PC-9 (cell line): Measurements from ENCODE around the gene CTSF. TPM values are rescaled to one million over a fixed set of nuclear protein-coding genes. Genes with fewer than 3 reads are reported as not detected.

Experiments
- BruUV-seq: library from RNA; stranded (reverse); fragments of 400-500 nt; replicated peaks from 2 replicates; lab custom pipeline; 2021; lab: Mats Ljungman, UMichigan
- CTCF ChIA-PET: fragments of 300-600 bp; sonication (Branson Sonifier 250); formaldehyde crosslinking; loops from one replicate; lab custom pipeline; 2022; ENCODE audit warnings: antibody characterized with exemption; lab: Charles Lee
- POLR2A ChIA-PET: fragments of 300-600 bp; sonication (Branson Sonifier 250); formaldehyde crosslinking; loops from one replicate; lab custom pipeline; 2022; ENCODE audit warnings: antibody characterized with exemption; ENCODE audit not compliant: unreplicated experiment; lab: Charles Lee
- DNase-seq, 2 experiments: peaks; one replicate each; pipeline versions ENCODE4 v3.0.0 to v3.0.0-alpha.2; 2015 to 2022; ENCODE audit warnings: mixed read lengths in 1 of 2
- H2AFZ ChIP-seq: fragments of 200-600 bp; sonication (generic); 2 replicates; pipeline ENCODE4 v1.8.1; 2017; ENCODE audit warnings: antibody characterized with exemption
- H3F3A ChIP-seq: fragments of 200-600 bp; sonication (generic); 2 replicates; pipeline ENCODE4 v1.8.1; 2017; ENCODE audit warnings: antibody characterized with exemption, mild to moderate bottlenecking, low read depth; ENCODE audit not compliant: insufficient read depth
- H3K27ac ChIP-seq: fragments of 200-600 bp; sonication (generic); 2 replicates; pipeline ENCODE4 v1.6.1; 2016; ENCODE audit warnings: mixed run types
- H3K27me3 ChIP-seq: fragments of 200-600 bp; sonication (generic); 2 replicates; pipeline ENCODE4 v1.6.1; 2016; ENCODE audit warnings: low read depth, mixed run types; ENCODE audit not compliant: insufficient read depth
- H3K36me3 ChIP-seq: fragments of 200-600 bp; sonication (generic); 2 replicates; pipeline ENCODE4 v1.6.1; 2016; ENCODE audit warnings: low read depth, mixed run types
- H3K4me1 ChIP-seq: fragments of 200-600 bp; sonication (generic); replicated peaks from 2 replicates; pipeline ENCODE4 v1.6.1; 2016; ENCODE audit warnings: mixed run types; ENCODE audit not compliant: insufficient read depth
- H3K4me2 ChIP-seq: fragments of 200-600 bp; sonication (generic); 2 replicates; pipeline ENCODE4 v1.6.1; 2017; ENCODE audit warnings: mixed run types
- H3K4me3 ChIP-seq: fragments of 200-600 bp; sonication (generic); 2 replicates; pipeline ENCODE4 v1.6.1; 2016; ENCODE audit warnings: mixed run types
- H3K79me2 ChIP-seq: fragments of 200-600 bp; sonication (generic); 2 replicates; pipeline ENCODE4 v1.6.1; 2017; ENCODE audit warnings: low read depth, mixed run types
- H3K9me2 ChIP-seq: fragments of 200-600 bp; sonication (generic); 2 replicates; pipeline ENCODE4 v1.8.1; 2017; ENCODE audit warnings: mild to moderate bottlenecking; ENCODE audit not compliant: insufficient read depth
- H3K9me3 ChIP-seq: fragments of 200-600 bp; sonication (generic); 2 replicates; pipeline ENCODE4 v1.8.1; 2016; ENCODE audit warnings: low read depth; ENCODE audit not compliant: insufficient read depth
- H4K20me1 ChIP-seq: fragments of 200-600 bp; sonication (generic); 2 replicates; pipeline ENCODE4 v1.8.1; 2017; ENCODE audit not compliant: insufficient read depth
- CTCF ChIP-seq: fragments of 200-600 bp; sonication (generic); conservative IDR thresholded peaks from 2 replicates; pipeline ENCODE4 v1.6.1; 2017; ENCODE audit warnings: mixed run types, antibody characterized with exemption, mild to moderate bottlenecking, moderate library complexity
- EZH2 ChIP-seq: fragments of 200-600 bp; sonication (generic); IDR thresholded peaks from 2 replicates; pipeline ENCODE4 v1.8.0; 2017; ENCODE audit warnings: antibody characterized with exemption, low read depth
- intact Hi-C: fragments of 100-400 bp; cut with micrococcal nuclease; formaldehyde crosslinking; loops from one replicate; pipeline ENCODE4 v1.10.0; 2022; ENCODE audit not compliant: unreplicated experiment
- total RNA-seq: library from RNA; stranded (reverse); gene quantifications from 2 replicates; pipeline ENCODE4 v1.2.3, GENCODE V29; 2021

The CTSF gene
- total RNA-seq, 1 experiment from 2014 or later: 34.3 TPM

GRCh38 chr11:66547662-66548009 is 20.8 kb downstream of the CTSF start:
- H3K79me2 ChIP-seq: no peaks in the 10 kb centered on the region
- H3K36me3 ChIP-seq: no peaks in the 10 kb centered on the region
- peaks cover 14% of the 10 kb centered on the region; the same call in 1 of the 2 replicates for H3F3A ChIP-seq
- H3K4me3 ChIP-seq: no peak overlapping the region
- no peaks in the 10 kb centered on the region for H4K20me1 ChIP-seq
- CTCF ChIA-PET: no interaction called here
- intact Hi-C loops: loop anchor here (2.0 kb wide), 2 partner anchors 21 to 71 kb away; partner anchors contain the start of gene CTSF
- H3K9me3 ChIP-seq: no peaks in the 10 kb centered on the region
- peaks cover 13% of the 10 kb centered on the region for H3K4me1 ChIP-seq
- H2AFZ ChIP-seq: no peak overlapping the region
- no peak overlapping the region for H3K4me2 ChIP-seq
- H3K27me3 ChIP-seq: peaks cover 33% of the 10 kb centered on the region
- TF ChIP-seq EZH2 (no peak), CTCF (no peak)
- POLR2A ChIA-PET: no interaction called here
- no peak overlapping the region for H3K27ac ChIP-seq
- no peak for DNase-seq
- BruUV-seq: no TSS peak
- no peaks in the 10 kb centered on the region for H3K9me2 ChIP-seq

- Histone ChIP-seq H3K9me2 (no peaks in the 10 kb centered on the region), H3K4me3 (no peak overlapping the region), H3K27ac (no peak overlapping the region), H3K36me3 (no peaks in the 10 kb centered on the region), H2AFZ (no peak overlapping the region), H3K4me2 (no peak overlapping the region), H4K20me1 (no peaks in the 10 kb centered on the region), H3K4me1 (peaks cover 13% of the 10 kb centered on the region), H3K79me2 (no peaks in the 10 kb centered on the region), H3F3A (peaks cover 14% of the 10 kb centered on the region; the same call in 1 of the 2 replicates), H3K9me3 (no peaks in the 10 kb centered on the region), H3K27me3 (peaks cover 33% of the 10 kb centered on the region)
- no TSS peak for BruUV-seq
- CTCF ChIA-PET: no interaction called here
- TF ChIP-seq EZH2 (no peak), CTCF (no peak)
- intact Hi-C loops: loop anchor here (2.0 kb wide), 2 partner anchors 22 to 72 kb away; partner anchors contain the start of gene CTSF
- POLR2A ChIA-PET: no interaction called here
- no peak for DNase-seq
These were observed 21.3 kb downstream of the CTSF start for GRCh38 chr11:66546966-66547661.

GRCh38 chr11:66546368-66546965 is 21.9 kb downstream of the CTSF start, which contains the start of gene ACTN3:
Gene ACTN3 (plus strand): TSS chr11:66546903. CDS start chr11:66546938, 35 bp downstream.
- Histone ChIP-seq H3K27ac (no peak within 1 kb of the TSS), H3K4me3 (peak within 1 kb of the TSS; percentile 87), H2AFZ (peak within 1 kb of the TSS; percentile 90), H3K79me2 (no peaks in the 10 kb centered on the region), H3K9me2 (no peaks in the 10 kb centered on the region), H3K36me3 (no peaks in the 10 kb centered on the region), H3F3A (peaks cover 14% of the 10 kb centered on the region; the same call in 1 of the 2 replicates), H3K27me3 (peaks cover 33% of the 10 kb centered on the region), H3K4me1 (peaks cover 13% of the 10 kb centered on the region), H3K9me3 (no peaks in the 10 kb centered on the region), H4K20me1 (no peaks in the 10 kb centered on the region), H3K4me2 (peak within 1 kb of the TSS; percentile 95)
- intact Hi-C loops: loop anchor here (2.0 kb wide), 2 partner anchors 22 to 72 kb away; partner anchors contain the start of gene CTSF
- TF ChIP-seq CTCF (no peak), EZH2 (no peak)
- DNase-seq: no peak
- POLR2A ChIA-PET: interaction anchor here (0.5 to 0.8 kb wide), 4 partner anchors 22 to 229 kb away, joined by 3 to 9 read pairs (median 6); partner anchors contain the start of genes CTSF and RBM14
- BruUV-seq: no TSS peak
- CTCF ChIA-PET: no interaction called here
